Endothelial cell (in vitro differentiated cells): Measurements from ENCODE around the gene VWF. TPM values are rescaled to one million over a fixed set of nuclear protein-coding genes. Genes with fewer than 3 reads are reported as not detected.
A peak's percentile ranks its signal among the peaks of the same experiment; 100 is the strongest.

Experiments
- DNase-seq: peaks from one replicate; pipeline ENCODE4 v3.0.0; 2021; ENCODE audit warnings: low spot score
- H3K27ac Mint-ChIP-seq: one replicate; pipeline ENCODE4 v1.8.0; 2021; ENCODE audit warnings: mixed read lengths, inconsistent platforms; ENCODE audit not compliant: unreplicated experiment
- H3K27me3 Mint-ChIP-seq: one replicate; pipeline ENCODE4 v1.8.0; 2021; ENCODE audit warnings: mild to moderate bottlenecking, moderate library complexity, mixed read lengths, inconsistent platforms; ENCODE audit not compliant: unreplicated experiment
- H3K36me3 Mint-ChIP-seq: one replicate; pipeline ENCODE4 v1.8.0; 2021; ENCODE audit warnings: mild to moderate bottlenecking, low read depth, mixed read lengths, inconsistent platforms; ENCODE audit not compliant: unreplicated experiment
- H3K4me1 Mint-ChIP-seq: one replicate; pipeline ENCODE4 v1.8.0; 2021; ENCODE audit warnings: mild to moderate bottlenecking, mixed read lengths, inconsistent platforms; ENCODE audit not compliant: unreplicated experiment
- H3K4me3 Mint-ChIP-seq: one replicate; pipeline ENCODE4 v1.8.0; 2021; ENCODE audit warnings: mild to moderate bottlenecking, mixed read lengths, inconsistent platforms; ENCODE audit not compliant: unreplicated experiment
- H3K9me3 Mint-ChIP-seq: one replicate; pipeline ENCODE4 v1.8.0; 2021; ENCODE audit warnings: mixed read lengths, inconsistent platforms; ENCODE audit not compliant: unreplicated experiment
- CTCF ChIP-seq: fragments of 200-600 bp; sonication (generic); IDR thresholded peaks from one replicate; pipeline ENCODE4 v1.5.0; 2021; ENCODE audit warnings: antibody characterized with exemption; ENCODE audit not compliant: unreplicated experiment
- total RNA-seq: library from RNA; stranded (reverse); fragmentation: NEBNext Ultra II Directional; extraction: Animal tissue kit (Norgen Biotek cat#: 25700); gene quantifications from one replicate; pipeline ENCODE4 v1.2.1, GENCODE V29; 2021; ENCODE audit not compliant: unreplicated experiment

The VWF gene
- total RNA-seq, 1 donor from 2014 or later, result 56.0 TPM

- Mint-ChIP-seq H3K4me1 (no peaks in the 10 kb centered on the region), H3K9me3 (no peaks in the 10 kb centered on the region), H3K27me3 (peaks cover 7% of the 10 kb centered on the region), H3K4me3 (no peak overlapping the region), H3K27ac (no peak overlapping the region), H3K36me3 (peaks cover 7% of the 10 kb centered on the region)
- DNase-seq, result no peak
- TF ChIP-seq CTCF, result no peak
These were observed 62.8 kb downstream of the VWF start for GRCh38 chr12:6061660-6062059.

- H3K27ac Mint-ChIP-seq, result no peak overlapping the region
- TF ChIP-seq CTCF, result no peak
- H3K36me3 Mint-ChIP-seq, result peaks cover 11% of the 10 kb centered on the region
- peaks cover 7% of the 10 kb centered on the region for H3K27me3 Mint-ChIP-seq
- no peaks in the 10 kb centered on the region for H3K9me3 Mint-ChIP-seq
- no peak overlapping the region for H3K4me3 Mint-ChIP-seq
- DNase-seq, result no peak
- peaks cover 2% of the 10 kb centered on the region for H3K4me1 Mint-ChIP-seq
These were observed 64.5 kb downstream of the VWF start for GRCh38 chr12:6059860-6060565.

GRCh38 chr12:6059221-6059620, 65.2 kb downstream of the VWF start:
- Mint-ChIP-seq H3K27me3 (peaks cover 7% of the 10 kb centered on the region), H3K4me1 (peaks cover 2% of the 10 kb centered on the region), H3K9me3 (no peaks in the 10 kb centered on the region), H3K27ac (no peak overlapping the region), H3K36me3 (peaks cover 11% of the 10 kb centered on the region), H3K4me3 (no peak overlapping the region)
- TF ChIP-seq CTCF, result no peak
- no peak for DNase-seq

GRCh38 chr12:6058481-6059161, 65.8 kb downstream of the VWF start:
- no peak overlapping the region for H3K4me3 Mint-ChIP-seq
- no peaks in the 10 kb centered on the region for H3K9me3 Mint-ChIP-seq
- no peak for DNase-seq
- H3K27me3 Mint-ChIP-seq, result peaks cover 4% of the 10 kb centered on the region
- no peak overlapping the region for H3K27ac Mint-ChIP-seq
- H3K36me3 Mint-ChIP-seq, result peaks cover 7% of the 10 kb centered on the region
- no peak for TF ChIP-seq CTCF
- peaks cover 2% of the 10 kb centered on the region for H3K4me1 Mint-ChIP-seq

GRCh38 chr12:6057700-6058099, 66.8 kb downstream of the VWF start:
- Mint-ChIP-seq H3K27me3 (peaks cover 1% of the 10 kb centered on the region), H3K9me3 (no peaks in the 10 kb centered on the region), H3K27ac (no peak overlapping the region), H3K4me3 (peak overlapping the region; percentile 37), H3K36me3 (peaks cover 4% of the 10 kb centered on the region), H3K4me1 (peaks cover 2% of the 10 kb centered on the region)
- DNase-seq, result peak; percentile 75
- peak; percentile 46 for TF ChIP-seq CTCF
